ENCODE results near the gene ZDHHC15. TPM values are rescaled to one million over a fixed set of nuclear protein-coding genes. Genes with fewer than 3 reads are reported as not detected.

The ZDHHC15 gene
- total and polyA plus RNA-seq, 2 donors (not counting 3 experiments of a cell fraction or from before 2014, with no cell fraction given): not detected

DNA sequence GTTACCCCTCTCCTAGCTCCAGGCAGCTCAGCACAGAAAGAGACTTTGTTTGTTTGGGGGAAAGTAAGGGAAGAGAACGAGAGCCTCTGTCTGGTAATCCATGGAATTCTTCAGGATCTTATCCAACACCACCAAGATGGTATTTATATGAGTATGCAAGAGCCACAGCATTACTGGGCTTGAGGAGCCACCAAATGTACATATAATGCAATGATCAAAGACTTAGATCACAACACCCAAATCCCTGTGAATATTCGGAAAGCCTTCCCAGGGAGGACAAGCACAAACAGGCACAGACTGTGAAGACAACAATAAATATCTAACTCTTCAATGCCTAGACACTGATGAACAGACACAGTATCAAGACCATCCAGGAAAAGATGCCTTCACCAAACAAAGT lies 132.4 kb downstream of the ZDHHC15 start:
- H3K4me3 ChIP-seq (replicated peaks in 1 of 3; ENCODE audit: insufficient read depth in 1 of 3, low read depth in 1 of 3, low read length in 3 of 3): no peak overlapping the region
- no peak overlapping the region for H3K4me2 ChIP-seq (ENCODE audit: insufficient read depth, low read length)
- H2AFZ ChIP-seq (ENCODE audit: low read depth, low read length): no peak overlapping the region
- TF ChIP-seq POLR2A (IDR thresholded peaks at IDR 0.05; ENCODE audit: low read depth, low read length) (no peak), GATA2 (IDR thresholded peaks at IDR 0.05; ENCODE audit: insufficient read depth, insufficient read length, low read depth, low read length) (no peak), JUN (IDR thresholded peaks at IDR 0.05; ENCODE audit: borderline replicate concordance, insufficient read depth, insufficient read length, low read depth) (no peak), EZH2 (IDR thresholded peaks at IDR 0.05; ENCODE audit: borderline replicate concordance, low read depth, low read length, severe bottlenecking) (no peak), POLR2AphosphoS5 (IDR thresholded peaks at IDR 0.05; ENCODE audit: insufficient read depth, low read depth, low read length) (no peak), MYC (IDR thresholded peaks at IDR 0.05; ENCODE audit: low read depth, low read length) (no peak)
- TF ChIP-seq, protein P1, sequence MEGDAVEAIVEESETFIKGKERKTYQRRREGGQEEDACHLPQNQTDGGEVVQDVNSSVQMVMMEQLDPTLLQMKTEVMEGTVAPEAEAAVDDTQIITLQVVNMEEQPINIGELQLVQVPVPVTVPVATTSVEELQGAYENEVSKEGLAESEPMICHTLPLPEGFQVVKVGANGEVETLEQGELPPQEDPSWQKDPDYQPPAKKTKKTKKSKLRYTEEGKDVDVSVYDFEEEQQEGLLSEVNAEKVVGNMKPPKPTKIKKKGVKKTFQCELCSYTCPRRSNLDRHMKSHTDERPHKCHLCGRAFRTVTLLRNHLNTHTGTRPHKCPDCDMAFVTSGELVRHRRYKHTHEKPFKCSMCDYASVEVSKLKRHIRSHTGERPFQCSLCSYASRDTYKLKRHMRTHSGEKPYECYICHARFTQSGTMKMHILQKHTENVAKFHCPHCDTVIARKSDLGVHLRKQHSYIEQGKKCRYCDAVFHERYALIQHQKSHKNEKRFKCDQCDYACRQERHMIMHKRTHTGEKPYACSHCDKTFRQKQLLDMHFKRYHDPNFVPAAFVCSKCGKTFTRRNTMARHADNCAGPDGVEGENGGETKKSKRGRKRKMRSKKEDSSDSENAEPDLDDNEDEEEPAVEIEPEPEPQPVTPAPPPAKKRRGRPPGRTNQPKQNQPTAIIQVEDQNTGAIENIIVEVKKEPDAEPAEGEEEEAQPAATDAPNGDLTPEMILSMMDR (IDR thresholded peaks at IDR 0.05; ENCODE audit: extremely low read depth in 1 of 2, insufficient read depth in 1 of 2, low read depth in 1 of 2, low read length in 2 of 2): no peak
- TF ChIP-seq, protein P2, sequence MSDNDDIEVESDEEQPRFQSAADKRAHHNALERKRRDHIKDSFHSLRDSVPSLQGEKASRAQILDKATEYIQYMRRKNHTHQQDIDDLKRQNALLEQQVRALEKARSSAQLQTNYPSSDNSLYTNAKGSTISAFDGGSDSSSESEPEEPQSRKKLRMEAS (IDR thresholded peaks at IDR 0.05; ENCODE audit: insufficient read depth, insufficient read length): no peak
- intact Hi-C loops (cut with micrococcal nuclease) (no loop called here), dilution Hi-C loops (cut with MboI; ENCODE audit: extremely low pct_ligation_motif_present, low sequenced_read_pairs) (no loop called here)
- DNase-seq (ENCODE audit: low read depth, low spot score) (no peak), FAIRE-seq (no peak)
- CTCF ChIA-PET: no interaction called here
- no peaks in the 10 kb centered on the region for H4K20me1 ChIP-seq (replicated peaks; ENCODE audit: control insufficient read depth, extremely low read depth, insufficient read depth, low read length)
- H3K36me3 ChIP-seq (ENCODE audit: control insufficient read depth in 2 of 2, extremely low read depth in 1 of 2, insufficient read depth in 2 of 2, low read length in 2 of 2): no peaks in the 10 kb centered on the region
- POLR2A ChIA-PET: no interaction called here
- no peak overlapping the region for H3K27ac ChIP-seq (ENCODE audit: insufficient read depth, low read depth, low read length)
- no peaks in the 10 kb centered on the region for H3K4me1 ChIP-seq (ENCODE audit: control insufficient read depth, extremely low read depth, insufficient read depth, low read length)
- no peak overlapping the region for H3K9ac ChIP-seq (replicated peaks; ENCODE audit: extremely low read depth, insufficient read depth, low read length)
- BruUV-seq (replicated peaks): no TSS peak
- no peaks in the 10 kb centered on the region for H3K9me3 ChIP-seq (replicated peaks; ENCODE audit: control insufficient read depth, insufficient read depth, low read length)
- no peaks in the 10 kb centered on the region for H3K79me2 ChIP-seq (ENCODE audit: control insufficient read depth, insufficient read depth, low read length)
- no peaks in the 10 kb centered on the region for H3K27me3 ChIP-seq (ENCODE audit: control insufficient read depth in 2 of 2, insufficient read depth in 2 of 2, low read length in 2 of 2)
- no peaks in the 10 kb centered on the region for H3K9me1 ChIP-seq (replicated peaks; ENCODE audit: control insufficient read depth, extremely low read depth, insufficient read depth, low read length)

All from endothelial cell of umbilical vein (primary cell).